GM10266 (cell line): Measurements from ENCODE around the gene TMEM165.
"Not testable (repeated sequence)": the region's sequence is repeated elsewhere in the genome, so short reads cannot be mapped to it uniquely, and the experiment has no call there.

Experiments
- DNase-seq: peaks from one replicate; pipeline ENCODE4 v3.0.0; 2012; ENCODE audit errors: extremely low spot score
- CTCF ChIP-seq: IDR thresholded peaks from 2 replicates; pipeline ENCODE4 v1.5.1; 2012; ENCODE audit warnings: mild to moderate bottlenecking, low read depth; ENCODE audit not compliant: control insufficient read depth, insufficient read depth; ENCODE audit errors: missing control alignments

The TMEM165 gene

GRCh38 chr4:55395529-55396307 is at the start of gene TMEM165:
TSS of gene TMEM165 (plus strand) at chr4:55395957. CDS start at chr4:55396190, 233 bp downstream.
- TF ChIP-seq CTCF = no peak
- peak; percentile 91 for DNase-seq

GRCh38 chr4:55345980-55346850 is 49.5 kb upstream of the TMEM165 start, which contains the start of gene SRD5A3:
TSS of gene SRD5A3 (plus strand) at chr4:55346242. CDS start at chr4:55346337, 95 bp downstream.
- TF ChIP-seq CTCF = peak; percentile 97

GRCh38 chr4:55346851-55347255 is 48.9 kb upstream of the TMEM165 start:
- TF ChIP-seq CTCF = no peak
- DNase-seq = no peak

More at GRCh38 chr4:55345980-55346850, 49.5 kb upstream of the TMEM165 start, which contains the start of gene SRD5A3:
- DNase-seq = peak; percentile 91

GRCh38 chr4:55347610-55348228 is 48.0 kb upstream of the TMEM165 start:
- no peak for DNase-seq
- no peak for TF ChIP-seq CTCF

- no peak for DNase-seq
- no peak for TF ChIP-seq CTCF
Observed at GRCh38 chr4:55348466-55348865, 47.3 kb upstream of the TMEM165 start.

- not testable (repeated sequence) for DNase-seq
Observed at GRCh38 chr4:55350870-55351269, 44.9 kb upstream of the TMEM165 start.

- DNase-seq = no peak
- no peak for TF ChIP-seq CTCF
Observed at GRCh38 chr4:55351824-55352223, 43.9 kb upstream of the TMEM165 start.
